Measurements from ENCODE around the gene JPT2.

DNA sequence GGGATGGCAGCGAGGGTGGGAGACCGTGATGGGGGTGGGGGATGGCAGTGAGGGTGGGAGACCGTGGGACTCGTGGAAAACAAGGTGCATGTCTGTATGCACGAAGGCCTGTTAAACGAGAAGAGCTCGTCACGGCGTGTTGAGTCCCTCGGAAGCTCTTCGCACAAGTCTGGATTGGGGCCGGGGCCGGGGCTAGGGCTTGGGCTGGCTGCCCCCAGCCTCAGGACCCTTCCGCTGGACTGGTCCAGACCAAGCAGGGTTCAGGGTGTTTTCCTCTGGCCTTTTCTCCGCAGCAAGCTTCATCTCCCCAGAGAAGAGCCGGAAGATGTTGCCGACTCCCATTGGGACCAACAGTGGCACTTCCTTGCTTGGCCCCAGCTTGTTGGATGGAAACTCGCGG is 7.7 kb upstream of the JPT2 start:
- TF ChIP-seq EZH2 (IDR thresholded peaks at IDR 0.05; ENCODE audit: borderline replicate concordance) (no peak), EZH2phosphoT487 (IDR thresholded peaks at IDR 0.05; ENCODE audit: low read depth, severe bottlenecking, unreplicated experiment) (no peak)
- TF ChIP-seq, protein P1, sequence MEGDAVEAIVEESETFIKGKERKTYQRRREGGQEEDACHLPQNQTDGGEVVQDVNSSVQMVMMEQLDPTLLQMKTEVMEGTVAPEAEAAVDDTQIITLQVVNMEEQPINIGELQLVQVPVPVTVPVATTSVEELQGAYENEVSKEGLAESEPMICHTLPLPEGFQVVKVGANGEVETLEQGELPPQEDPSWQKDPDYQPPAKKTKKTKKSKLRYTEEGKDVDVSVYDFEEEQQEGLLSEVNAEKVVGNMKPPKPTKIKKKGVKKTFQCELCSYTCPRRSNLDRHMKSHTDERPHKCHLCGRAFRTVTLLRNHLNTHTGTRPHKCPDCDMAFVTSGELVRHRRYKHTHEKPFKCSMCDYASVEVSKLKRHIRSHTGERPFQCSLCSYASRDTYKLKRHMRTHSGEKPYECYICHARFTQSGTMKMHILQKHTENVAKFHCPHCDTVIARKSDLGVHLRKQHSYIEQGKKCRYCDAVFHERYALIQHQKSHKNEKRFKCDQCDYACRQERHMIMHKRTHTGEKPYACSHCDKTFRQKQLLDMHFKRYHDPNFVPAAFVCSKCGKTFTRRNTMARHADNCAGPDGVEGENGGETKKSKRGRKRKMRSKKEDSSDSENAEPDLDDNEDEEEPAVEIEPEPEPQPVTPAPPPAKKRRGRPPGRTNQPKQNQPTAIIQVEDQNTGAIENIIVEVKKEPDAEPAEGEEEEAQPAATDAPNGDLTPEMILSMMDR (IDR thresholded peaks at IDR 0.05; ENCODE audit: poor library complexity): no peak

All from hepatocyte (in vitro differentiated cells).